ENCODE results near the gene IFI27L1.

The IFI27L1 gene

GRCh38 chr14:94112513-94113063 is 31.5 kb downstream of the IFI27L1 start:
- H3K4me1 Mint-ChIP-seq (ENCODE audit: low read depth): no peaks in the 10 kb centered on the region
- H3K27me3 Mint-ChIP-seq: peaks cover 4% of the 10 kb centered on the region
- H3K9me3 Mint-ChIP-seq (ENCODE audit: low read depth): no peaks in the 10 kb centered on the region
- H3K27ac Mint-ChIP-seq: no peak overlapping the region
- no peak overlapping the region for H3K4me3 Mint-ChIP-seq
- H3K36me3 Mint-ChIP-seq: peaks cover 3% of the 10 kb centered on the region

GRCh38 chr14:94113073-94113472 is 32.0 kb downstream of the IFI27L1 start:
- Mint-ChIP-seq H3K27me3 (peaks cover 4% of the 10 kb centered on the region), H3K36me3 (peaks cover under 1% of the 10 kb centered on the region), H3K4me1 (ENCODE audit: low read depth) (no peaks in the 10 kb centered on the region), H3K27ac (no peak overlapping the region), H3K4me3 (no peak overlapping the region), H3K9me3 (ENCODE audit: low read depth) (no peaks in the 10 kb centered on the region)

- no peaks in the 10 kb centered on the region for H3K9me3 Mint-ChIP-seq (ENCODE audit: low read depth)
- peaks cover 4% of the 10 kb centered on the region for H3K27me3 Mint-ChIP-seq
- no peaks in the 10 kb centered on the region for H3K4me1 Mint-ChIP-seq (ENCODE audit: low read depth)
- H3K4me3 Mint-ChIP-seq: no peak overlapping the region
- H3K27ac Mint-ChIP-seq: no peak overlapping the region
- H3K36me3 Mint-ChIP-seq: no peaks in the 10 kb centered on the region
Observed at GRCh38 chr14:94113490-94113889, 32.4 kb downstream of the IFI27L1 start.

DNA sequence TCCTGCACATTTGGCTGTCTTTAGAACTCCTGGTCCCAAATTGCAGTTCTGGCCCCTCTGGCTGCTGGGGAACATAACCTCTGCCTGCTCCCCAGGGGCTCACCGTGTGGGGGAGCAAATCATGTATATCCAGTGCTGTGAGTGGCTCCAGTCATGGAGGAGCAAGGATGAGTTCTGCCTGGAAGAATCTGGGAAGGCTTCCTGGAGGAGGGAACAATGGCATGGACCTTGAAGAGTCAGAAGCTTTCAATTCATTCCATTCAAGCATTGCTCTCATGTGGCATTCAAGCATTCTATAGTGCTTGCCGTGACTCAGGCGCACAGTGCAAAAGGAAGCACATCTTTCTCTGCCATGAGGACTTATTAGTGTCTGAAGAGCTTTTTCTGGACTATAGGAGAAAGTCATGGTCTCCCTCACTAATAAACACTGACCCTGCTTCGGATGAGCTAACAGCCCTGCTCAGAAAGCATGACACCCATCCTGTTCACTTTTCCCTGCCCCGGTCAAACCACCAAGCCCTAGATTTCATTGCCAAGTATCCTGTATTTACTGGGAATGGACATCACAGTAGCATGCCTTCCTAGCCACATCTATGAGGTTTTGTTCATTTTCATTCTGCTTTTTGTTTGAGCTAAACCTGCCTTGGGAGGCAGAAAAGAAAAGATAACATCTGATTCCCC is 32.9 kb downstream of the IFI27L1 start:
- Mint-ChIP-seq H3K9me3 (ENCODE audit: low read depth) (no peaks in the 10 kb centered on the region), H3K4me3 (no peak overlapping the region), H3K27ac (no peak overlapping the region), H3K4me1 (ENCODE audit: low read depth) (no peaks in the 10 kb centered on the region), H3K27me3 (peaks cover 4% of the 10 kb centered on the region), H3K36me3 (no peaks in the 10 kb centered on the region)

GRCh38 chr14:94114589-94115057 is 33.5 kb downstream of the IFI27L1 start:
- H3K4me1 Mint-ChIP-seq (ENCODE audit: low read depth): no peaks in the 10 kb centered on the region
- peaks cover 4% of the 10 kb centered on the region for H3K27me3 Mint-ChIP-seq
- no peak overlapping the region for H3K27ac Mint-ChIP-seq
- no peak overlapping the region for H3K4me3 Mint-ChIP-seq
- H3K36me3 Mint-ChIP-seq: peaks cover 3% of the 10 kb centered on the region
- peaks cover 2% of the 10 kb centered on the region for H3K9me3 Mint-ChIP-seq (ENCODE audit: low read depth)

DNA sequence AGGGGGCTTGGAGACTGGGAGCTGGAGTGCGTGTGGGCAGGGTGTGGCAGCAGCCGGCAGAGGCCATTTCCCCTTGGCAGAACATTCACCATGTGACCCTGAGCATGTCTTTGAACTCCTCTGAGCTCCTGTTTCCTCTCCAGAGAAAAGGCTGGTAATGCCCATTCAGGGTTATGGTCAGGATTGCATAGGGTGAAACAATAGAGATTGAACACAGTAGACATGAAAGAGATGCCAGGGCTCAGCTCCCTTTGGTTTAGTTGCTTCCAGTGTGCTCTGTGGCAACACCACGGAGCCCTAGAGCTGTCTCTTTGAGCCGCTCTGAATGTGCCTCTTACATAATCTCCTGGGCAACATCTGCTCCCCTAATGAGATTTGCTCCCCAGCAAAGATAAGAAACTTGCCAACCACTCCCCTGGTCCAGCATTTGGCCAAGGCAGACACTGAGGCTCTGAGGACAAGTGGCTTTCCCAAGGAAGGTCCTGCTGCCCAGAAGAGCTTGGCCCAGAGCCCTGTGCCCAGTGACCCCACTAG is 34.0 kb downstream of the IFI27L1 start:
- Mint-ChIP-seq H3K9me3 (ENCODE audit: low read depth) (peaks cover 4% of the 10 kb centered on the region), H3K27ac (no peak overlapping the region), H3K4me3 (no peak overlapping the region), H3K36me3 (peaks cover 5% of the 10 kb centered on the region), H3K27me3 (peaks cover 4% of the 10 kb centered on the region), H3K4me1 (ENCODE audit: low read depth) (no peaks in the 10 kb centered on the region)

DNA sequence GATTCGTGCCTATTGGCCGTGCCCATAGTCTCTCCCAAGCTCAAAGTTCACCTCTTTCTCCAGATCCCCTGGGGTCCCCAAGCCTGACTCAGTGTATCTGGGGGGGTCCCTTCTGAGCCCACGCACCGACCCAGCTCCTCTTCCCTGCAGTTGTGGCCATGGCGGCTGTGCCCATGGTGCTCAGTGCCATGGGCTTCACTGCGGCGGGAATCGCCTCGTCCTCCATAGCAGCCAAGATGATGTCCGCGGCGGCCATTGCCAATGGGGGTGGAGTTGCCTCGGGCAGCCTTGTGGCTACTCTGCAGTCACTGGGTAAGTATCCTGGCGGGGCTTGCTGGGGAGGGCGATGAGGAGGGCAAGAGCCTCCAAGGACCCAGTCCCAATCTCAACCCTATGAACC is 34.5 kb downstream of the IFI27L1 start:
- Mint-ChIP-seq H3K27ac (no peak overlapping the region), H3K27me3 (peaks cover 4% of the 10 kb centered on the region), H3K4me3 (no peak overlapping the region), H3K36me3 (peaks cover 5% of the 10 kb centered on the region), H3K4me1 (ENCODE audit: low read depth) (no peaks in the 10 kb centered on the region), H3K9me3 (ENCODE audit: low read depth) (peaks cover 4% of the 10 kb centered on the region)

- Mint-ChIP-seq H3K36me3 (peaks cover 11% of the 10 kb centered on the region), H3K4me1 (ENCODE audit: low read depth) (no peaks in the 10 kb centered on the region), H3K9me3 (ENCODE audit: low read depth) (peaks cover 8% of the 10 kb centered on the region), H3K27ac (no peak overlapping the region), H3K4me3 (no peak overlapping the region), H3K27me3 (peaks cover 4% of the 10 kb centered on the region)
Observed at GRCh38 chr14:94116701-94117100, 35.6 kb downstream of the IFI27L1 start.

- Mint-ChIP-seq H3K27ac (no peak overlapping the region), H3K4me3 (no peak overlapping the region), H3K27me3 (peaks cover 4% of the 10 kb centered on the region)
Observed at GRCh38 chr14:94117856-94118255, 36.7 kb downstream of the IFI27L1 start.

GRCh38 chr14:94119071-94119470 is 38.0 kb downstream of the IFI27L1 start:
- Mint-ChIP-seq H3K36me3 (peaks cover 11% of the 10 kb centered on the region), H3K27ac (no peak overlapping the region), H3K4me1 (ENCODE audit: low read depth) (no peaks in the 10 kb centered on the region), H3K27me3 (peaks cover 4% of the 10 kb centered on the region), H3K4me3 (no peak overlapping the region), H3K9me3 (ENCODE audit: low read depth) (peaks cover 8% of the 10 kb centered on the region)

More at GRCh38 chr14:94117856-94118255, 36.7 kb downstream of the IFI27L1 start:
- H3K9me3 Mint-ChIP-seq (ENCODE audit: low read depth): peaks cover 8% of the 10 kb centered on the region
- no peaks in the 10 kb centered on the region for H3K4me1 Mint-ChIP-seq (ENCODE audit: low read depth)
- peaks cover 11% of the 10 kb centered on the region for H3K36me3 Mint-ChIP-seq

DNA sequence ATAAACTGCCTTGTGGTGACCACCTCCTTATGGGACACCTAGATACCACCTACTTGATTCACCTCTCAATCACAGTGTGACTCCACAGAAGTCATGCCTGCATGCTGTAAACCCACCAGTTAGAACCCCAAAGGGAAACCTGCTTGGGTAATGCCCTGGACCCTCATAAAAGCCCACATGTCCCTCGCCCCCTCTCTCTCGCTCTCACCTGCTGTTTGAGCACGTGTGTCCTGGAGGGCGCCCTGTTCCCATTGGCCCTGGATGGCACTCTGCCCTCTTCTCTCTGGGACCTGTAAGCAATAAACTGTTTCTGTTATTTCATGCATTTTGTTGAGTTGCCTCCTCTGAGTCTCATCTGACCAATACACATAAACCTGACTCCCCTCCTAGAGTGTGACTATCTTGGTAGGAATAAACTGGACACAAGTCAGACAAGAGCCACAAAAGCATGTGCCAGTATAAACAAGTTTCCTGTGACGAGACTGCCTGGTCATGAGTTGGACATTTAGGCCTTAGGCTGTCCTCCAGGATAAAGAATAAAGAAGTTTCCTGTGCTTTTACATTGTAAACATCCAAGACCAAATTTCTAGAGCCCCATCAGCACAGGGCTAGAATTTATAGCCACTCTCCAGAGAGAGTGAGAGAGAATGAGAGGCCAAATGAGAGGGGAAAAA is 39.7 kb downstream of the IFI27L1 start:
- Mint-ChIP-seq H3K36me3 (peaks cover 11% of the 10 kb centered on the region), H3K9me3 (ENCODE audit: low read depth) (peaks cover 8% of the 10 kb centered on the region)

GRCh38 chr14:94121485-94121884 is 40.4 kb downstream of the IFI27L1 start:
- peaks cover 4% of the 10 kb centered on the region for H3K27me3 Mint-ChIP-seq
- H3K9me3 Mint-ChIP-seq (ENCODE audit: low read depth): peaks cover 8% of the 10 kb centered on the region
- no peaks in the 10 kb centered on the region for H3K4me1 Mint-ChIP-seq (ENCODE audit: low read depth)
- no peak overlapping the region for H3K4me3 Mint-ChIP-seq
- H3K36me3 Mint-ChIP-seq: peaks cover 11% of the 10 kb centered on the region
- H3K27ac Mint-ChIP-seq: no peak overlapping the region

More for the DNA sequence above, 39.7 kb downstream of the IFI27L1 start:
- H3K4me3 Mint-ChIP-seq: no peak overlapping the region
- H3K27me3 Mint-ChIP-seq: peaks cover 4% of the 10 kb centered on the region
- no peak overlapping the region for H3K27ac Mint-ChIP-seq
- H3K4me1 Mint-ChIP-seq (ENCODE audit: low read depth): no peaks in the 10 kb centered on the region

DNA sequence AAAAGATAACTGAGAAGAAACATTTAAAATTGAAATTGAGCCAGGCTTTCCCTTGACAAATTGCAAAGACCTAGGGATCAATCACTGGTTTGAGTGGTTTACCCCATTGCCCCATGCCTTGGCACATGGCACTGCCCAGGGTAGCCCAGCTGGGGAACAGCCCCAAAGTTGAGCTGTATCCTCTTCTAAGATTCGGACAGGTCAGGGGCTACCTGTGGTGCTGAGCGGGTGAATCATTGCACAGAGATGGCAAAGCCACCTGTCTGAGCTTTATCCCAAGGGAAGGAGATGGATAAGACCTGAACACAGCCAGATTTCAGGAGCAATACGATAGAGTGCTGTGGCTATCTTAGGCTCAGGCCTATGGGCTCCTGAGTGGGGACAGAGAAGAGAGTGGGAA is 41.3 kb downstream of the IFI27L1 start:
- H3K4me3 Mint-ChIP-seq: no peak overlapping the region
- H3K4me1 Mint-ChIP-seq (ENCODE audit: low read depth): no peaks in the 10 kb centered on the region
- no peak overlapping the region for H3K27ac Mint-ChIP-seq
- H3K9me3 Mint-ChIP-seq (ENCODE audit: low read depth): peaks cover 8% of the 10 kb centered on the region
- no peaks in the 10 kb centered on the region for H3K27me3 Mint-ChIP-seq
- H3K36me3 Mint-ChIP-seq: peaks cover 11% of the 10 kb centered on the region

- H3K27me3 Mint-ChIP-seq: no peaks in the 10 kb centered on the region
- peaks cover 8% of the 10 kb centered on the region for H3K9me3 Mint-ChIP-seq (ENCODE audit: low read depth)
- no peaks in the 10 kb centered on the region for H3K4me1 Mint-ChIP-seq (ENCODE audit: low read depth)
- H3K36me3 Mint-ChIP-seq: peaks cover 11% of the 10 kb centered on the region
- H3K27ac Mint-ChIP-seq: no peak overlapping the region
- no peak overlapping the region for H3K4me3 Mint-ChIP-seq
Observed at GRCh38 chr14:94123296-94123695, 42.2 kb downstream of the IFI27L1 start.

DNA sequence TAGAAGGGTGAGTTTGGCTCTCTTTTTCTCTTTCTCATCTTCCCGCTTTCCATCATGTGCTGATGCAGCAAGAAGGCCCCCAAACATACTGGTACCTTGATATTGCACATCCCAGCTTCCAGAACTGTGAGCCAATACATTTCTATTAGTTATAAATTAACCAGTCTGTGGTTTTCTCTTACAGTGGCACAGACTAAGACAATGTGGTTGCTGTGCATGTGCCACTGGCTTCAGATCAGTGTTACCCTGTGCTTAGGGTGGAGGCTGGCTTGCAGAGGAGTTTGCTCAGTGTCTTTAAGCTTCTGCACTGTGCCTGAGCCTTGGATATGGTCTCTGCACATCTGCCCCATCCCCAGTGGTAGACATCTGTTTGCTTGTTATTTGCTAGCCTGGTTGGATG is 42.8 kb downstream of the IFI27L1 start:
- Mint-ChIP-seq H3K4me1 (ENCODE audit: low read depth) (peaks cover 5% of the 10 kb centered on the region), H3K27ac (no peak overlapping the region), H3K9me3 (ENCODE audit: low read depth) (peaks cover 8% of the 10 kb centered on the region), H3K4me3 (no peak overlapping the region), H3K27me3 (no peaks in the 10 kb centered on the region), H3K36me3 (peaks cover 11% of the 10 kb centered on the region)

Data from activated naive CD8-positive, alpha-beta T cell (primary cell).